HG03342 (cell line): ENCODE results near the gene NOSTRIN.
A peak's percentile ranks its signal among the peaks of the same experiment; 100 is the strongest.
"Not testable (repeated sequence)": the region's sequence is repeated elsewhere in the genome, so short reads cannot be mapped to it uniquely, and the experiment has no call there.

Source experiments
- ATAC-seq: cut with Tn5 transposase; IDR thresholded peaks from one replicate; pipeline ENCODE4 v1.9.1; 2021; ENCODE audit warnings: mild to moderate bottlenecking, moderate library complexity; ENCODE audit not compliant: unreplicated experiment

The NOSTRIN gene

DNA sequence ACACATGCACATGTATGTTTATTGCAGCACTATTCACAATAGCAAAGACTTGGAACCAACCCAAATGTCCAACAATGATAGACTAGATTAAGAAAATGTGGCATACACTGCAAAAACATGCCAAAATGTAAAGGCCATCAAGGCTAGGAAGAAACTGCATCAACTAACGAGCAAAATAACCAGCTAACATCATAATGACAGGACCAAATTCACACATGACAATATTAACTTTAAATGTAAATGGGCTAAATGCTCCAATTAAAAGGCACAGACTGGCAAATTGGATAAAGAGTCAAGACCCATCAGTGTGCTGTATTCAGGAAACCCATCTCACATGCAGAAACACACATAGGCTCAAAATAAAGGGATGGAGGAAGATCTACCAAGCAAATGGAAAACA lies 64.7 kb downstream of the NOSTRIN start:
- ATAC-seq: not testable (repeated sequence)

DNA sequence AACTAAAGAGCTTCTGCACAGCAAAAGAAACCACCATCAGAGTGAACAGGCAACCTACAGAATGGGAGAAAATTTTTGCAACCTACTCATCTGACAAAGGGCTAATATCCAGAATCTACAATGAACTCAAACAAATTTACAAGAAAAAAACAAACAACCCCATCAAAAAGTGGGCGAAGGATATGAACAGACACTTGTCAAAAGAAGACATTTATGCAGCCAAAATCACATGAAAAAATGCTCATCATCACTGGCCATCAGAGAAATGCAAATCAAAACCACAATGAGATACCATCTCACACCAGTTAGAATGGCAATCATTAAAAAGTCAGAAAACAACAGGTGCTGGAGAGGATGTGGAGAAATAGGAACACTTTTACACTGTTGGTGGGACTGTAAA lies 67.9 kb downstream of the NOSTRIN start:
- not testable (repeated sequence) for ATAC-seq

DNA sequence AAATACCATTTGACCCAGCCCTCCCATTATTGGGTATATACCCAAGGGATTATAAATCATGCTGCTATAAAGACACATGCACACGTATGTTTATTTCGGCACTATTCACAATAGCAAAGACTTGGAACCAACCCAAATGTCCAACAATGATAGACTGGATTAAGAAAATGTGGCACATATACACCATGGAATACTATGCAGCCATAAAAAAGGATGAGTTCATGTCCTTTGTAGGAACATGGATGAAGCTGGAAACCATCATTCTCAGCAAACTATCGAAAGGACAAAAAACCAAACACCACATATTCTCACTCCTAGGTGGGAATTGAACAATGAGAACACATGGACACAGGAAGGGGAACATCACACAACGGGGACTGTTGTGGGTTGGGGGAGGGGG lies 68.4 kb downstream of the NOSTRIN start:
- ATAC-seq: not testable (repeated sequence)

DNA sequence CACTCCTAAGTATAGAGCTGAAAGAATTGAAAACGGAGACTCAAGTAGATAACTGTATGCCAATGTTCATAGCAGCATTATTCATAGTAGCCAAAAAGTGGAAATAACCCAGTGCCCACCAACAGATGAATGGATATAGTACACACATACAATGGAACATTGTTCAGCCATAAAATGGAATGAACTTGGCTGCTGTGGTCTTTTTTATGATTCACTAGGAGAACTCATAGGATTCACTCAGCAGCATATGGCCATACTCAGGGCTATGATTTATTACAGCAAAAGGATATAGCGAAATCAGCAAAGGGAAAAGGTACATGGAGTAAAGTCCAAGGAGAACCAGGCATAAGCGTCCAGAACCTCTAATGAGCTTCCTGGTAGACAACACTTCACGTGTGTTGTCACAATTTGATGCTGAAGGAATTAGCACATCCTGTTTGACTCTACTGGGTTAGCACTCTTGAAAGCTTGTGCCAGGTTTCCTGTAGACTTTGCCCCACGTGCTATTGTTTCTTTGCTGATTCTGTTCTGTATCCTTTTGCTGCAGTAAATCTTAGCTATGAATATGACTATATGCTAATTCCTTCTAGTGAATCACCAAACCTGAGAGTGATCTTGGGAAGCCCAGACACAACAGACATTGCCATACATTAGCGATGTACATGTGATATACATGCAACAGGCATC lies 72.1 kb downstream of the NOSTRIN start:
- no peak for ATAC-seq

DNA sequence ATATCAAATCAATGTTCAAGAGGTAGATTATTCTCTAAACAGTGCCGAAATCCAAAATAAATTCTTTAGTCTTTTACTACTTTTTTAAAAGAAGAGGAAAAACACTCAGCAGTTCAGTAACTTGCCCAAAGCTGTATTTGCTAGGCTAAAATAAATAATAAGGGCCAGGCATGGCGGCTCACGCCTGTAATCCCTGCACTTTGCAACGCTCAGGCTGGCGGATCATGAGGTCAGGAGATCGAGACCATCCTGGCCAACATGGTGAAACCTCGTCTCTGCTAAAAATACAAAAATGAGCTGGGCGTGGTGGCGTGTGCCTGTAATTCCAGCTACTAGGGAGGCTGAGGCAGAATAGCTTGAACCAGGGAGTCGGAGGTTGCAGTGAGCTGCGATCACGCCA lies 79.7 kb downstream of the NOSTRIN start:
- ATAC-seq: not testable (repeated sequence)

DNA sequence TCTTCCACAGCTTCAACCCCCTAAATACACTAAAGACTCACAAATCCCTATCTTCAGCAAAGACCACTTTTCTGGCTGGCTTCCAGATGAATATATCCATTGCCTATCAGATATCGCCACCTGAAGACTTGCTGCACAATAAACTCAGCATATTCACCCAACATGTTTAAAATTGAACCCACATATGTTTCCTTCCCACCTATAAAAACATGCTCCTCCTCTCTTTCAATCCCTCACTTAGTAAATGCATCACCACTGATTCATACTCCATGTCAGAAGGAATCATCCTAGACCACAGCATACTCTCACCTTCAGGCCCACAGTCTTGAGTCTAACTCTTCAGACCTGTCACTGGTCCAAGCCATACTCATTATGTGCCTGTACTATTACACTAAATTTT lies 82.5 kb downstream of the NOSTRIN start:
- no peak for ATAC-seq

DNA sequence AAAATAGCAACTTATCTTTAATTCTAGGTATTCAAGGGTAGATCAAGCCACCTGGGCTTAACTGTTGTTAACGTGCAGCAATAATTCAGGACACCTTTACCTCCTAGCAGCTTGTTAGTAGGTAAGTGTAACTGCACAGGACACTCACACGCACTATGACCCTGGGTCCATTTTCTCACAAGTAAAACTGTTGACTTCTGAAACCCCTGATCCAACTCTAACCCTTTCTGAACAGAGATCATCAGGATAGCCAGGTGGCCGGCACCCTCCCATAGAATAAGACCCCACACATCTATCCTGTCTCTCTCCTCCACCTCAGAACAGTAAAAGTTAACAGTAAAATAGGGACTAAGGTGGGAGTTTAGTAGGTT lies 87.2 kb downstream of the NOSTRIN start:
- ATAC-seq: no peak

DNA sequence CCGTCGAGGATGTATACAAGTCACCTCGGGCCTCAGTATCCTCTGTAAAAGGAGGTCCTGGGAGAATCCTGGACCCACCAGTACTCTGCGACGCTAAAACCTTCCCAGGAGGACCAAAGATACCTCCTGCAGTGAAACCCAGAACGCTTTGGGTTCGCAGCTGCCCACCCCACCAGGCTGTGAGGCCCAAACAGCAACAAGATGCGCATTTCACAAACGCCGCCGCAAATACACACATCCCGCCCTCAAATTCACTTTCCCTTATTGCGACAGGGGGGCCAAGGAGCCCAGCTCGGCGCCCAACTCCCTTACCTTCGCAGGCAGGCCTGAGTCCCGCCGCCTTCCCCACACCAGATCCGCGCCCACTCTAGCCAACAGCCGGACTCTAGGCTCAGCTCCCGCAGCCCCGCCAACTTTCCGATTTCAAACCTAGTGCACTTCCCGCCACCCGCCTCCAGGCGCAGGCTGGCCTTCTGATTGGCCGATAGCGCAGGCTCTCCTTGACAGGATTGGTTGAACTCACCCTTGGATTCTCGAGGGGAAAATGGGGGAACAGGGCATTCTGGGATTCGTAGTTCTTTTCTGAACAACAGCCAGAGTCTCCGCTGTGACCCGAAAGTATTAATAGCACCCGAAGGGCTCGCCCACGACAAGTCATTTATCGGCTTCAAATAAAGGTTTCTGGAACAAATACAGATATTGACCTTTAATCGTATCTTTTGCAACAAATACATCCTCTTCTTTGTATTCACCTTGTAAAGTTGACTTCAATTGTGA lies 87.8 kb downstream of the NOSTRIN start, which contains the start of gene SPC25:
SPC25 (minus strand) TSS at position 425 of the 777 bp plus-strand sequence. CDS start 911 bp downstream, outside the sequence.
- ATAC-seq: peak; percentile 100

DNA sequence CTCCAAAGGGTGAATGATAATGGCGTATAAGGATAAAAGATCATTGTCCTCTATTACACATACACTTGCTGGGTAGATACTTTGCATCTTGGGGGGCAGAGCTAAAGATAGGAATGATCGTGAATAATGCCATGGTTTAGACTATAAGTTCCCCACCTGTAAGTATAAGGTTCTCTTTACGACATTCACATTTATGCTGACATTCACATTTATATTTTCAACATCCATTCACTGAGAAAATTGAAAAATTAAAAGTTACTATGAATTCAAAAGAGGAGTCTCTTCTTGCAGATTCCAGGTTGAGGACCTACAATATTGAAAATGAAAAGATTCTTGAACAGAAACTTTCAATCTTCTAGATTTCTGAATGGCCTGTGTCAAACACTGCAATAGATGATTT lies 89.9 kb downstream of the NOSTRIN start:
- ATAC-seq: no peak

DNA sequence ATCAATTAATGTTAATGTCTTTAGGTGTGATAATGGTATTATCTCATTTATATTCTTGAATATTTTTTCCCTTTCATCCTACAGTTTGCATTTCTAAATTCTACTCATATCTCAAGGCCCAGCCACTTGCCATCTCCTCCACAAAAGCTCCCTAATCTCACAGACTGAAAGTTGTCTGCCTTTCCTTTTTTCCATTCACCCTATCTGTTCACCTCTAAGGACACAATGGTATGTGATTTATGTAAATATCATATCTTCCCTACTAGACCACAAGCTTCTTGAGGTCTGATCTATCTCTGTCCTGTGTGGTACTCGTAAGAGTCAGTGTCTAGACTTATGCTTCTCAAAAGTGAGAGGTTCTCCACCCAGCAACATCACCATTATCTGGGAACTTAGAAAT lies 91.7 kb downstream of the NOSTRIN start:
- no peak for ATAC-seq

DNA sequence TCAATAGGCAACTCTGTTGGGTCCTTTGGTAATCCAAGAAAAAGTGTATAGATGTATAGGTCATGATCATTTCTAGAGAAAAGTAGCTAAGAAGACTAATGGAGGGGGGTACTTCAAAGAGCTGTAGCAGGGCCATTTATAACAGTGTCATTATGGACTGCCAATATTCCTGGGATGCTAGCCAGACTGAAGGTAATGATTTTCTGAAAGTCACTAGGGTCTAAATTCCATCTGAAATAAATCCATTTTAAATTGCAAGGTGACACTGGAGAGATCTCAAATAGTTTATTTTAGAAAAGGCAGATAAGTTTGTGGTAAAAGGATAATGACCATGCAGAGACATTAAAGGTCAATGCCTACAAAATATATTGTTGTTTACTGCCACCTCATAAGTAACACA lies 92.3 kb downstream of the NOSTRIN start:
- no peak for ATAC-seq

DNA sequence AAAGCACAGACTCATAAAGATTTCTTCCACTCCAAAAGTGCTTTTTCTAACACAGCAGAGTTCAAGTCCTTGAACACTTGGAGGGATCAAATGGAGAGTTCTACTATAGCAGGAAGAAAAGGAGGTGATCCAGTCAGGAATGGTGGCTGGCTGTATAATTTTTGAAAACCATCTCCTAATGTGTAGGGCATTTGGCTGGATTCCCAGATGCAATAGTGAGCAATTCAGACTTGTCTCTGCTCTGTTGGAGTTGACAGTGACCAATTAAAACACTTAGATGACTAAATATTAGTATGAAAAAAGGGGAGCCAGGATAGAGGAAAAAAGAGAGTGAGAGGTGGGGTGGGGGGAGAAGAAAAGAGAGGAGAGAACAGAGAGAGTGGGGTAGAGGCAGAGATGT lies 93.3 kb downstream of the NOSTRIN start:
- no peak for ATAC-seq

DNA sequence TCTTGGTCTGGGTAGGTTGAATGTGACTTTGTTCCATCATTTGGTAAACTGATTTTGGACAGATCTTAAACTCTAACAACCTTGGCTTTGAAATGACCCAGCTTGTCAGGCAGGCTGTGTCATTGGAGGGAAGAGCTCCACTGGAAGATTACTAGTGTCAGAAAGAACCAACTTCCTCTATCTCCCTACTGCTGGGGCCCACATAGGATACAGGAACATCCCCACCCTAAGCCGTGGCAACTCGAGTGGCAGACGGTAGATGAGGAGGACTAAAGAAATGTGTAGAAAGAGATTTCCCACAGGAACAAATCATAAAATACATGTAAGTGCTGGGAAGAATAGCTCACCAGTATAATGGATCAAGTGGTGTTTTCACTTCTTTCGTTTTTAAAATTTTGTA lies 94.3 kb downstream of the NOSTRIN start:
- no peak for ATAC-seq

DNA sequence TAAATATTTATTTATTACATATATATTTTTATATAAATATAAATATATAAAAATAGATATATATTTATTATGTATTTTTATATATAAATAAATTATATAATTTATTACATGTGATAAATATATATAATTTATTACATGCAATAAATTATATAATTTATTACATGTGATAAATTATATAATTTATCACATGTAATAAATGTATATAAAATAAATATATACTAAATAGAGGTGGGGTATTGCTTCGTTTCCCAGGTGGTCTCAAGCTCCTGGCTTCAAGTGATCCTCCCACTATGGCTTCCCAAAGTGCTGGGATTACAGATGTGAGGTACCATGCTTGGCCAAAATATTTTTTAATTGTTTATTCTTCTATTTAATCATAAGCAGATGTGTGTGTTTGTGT lies 95.0 kb downstream of the NOSTRIN start:
- ATAC-seq: no peak

DNA sequence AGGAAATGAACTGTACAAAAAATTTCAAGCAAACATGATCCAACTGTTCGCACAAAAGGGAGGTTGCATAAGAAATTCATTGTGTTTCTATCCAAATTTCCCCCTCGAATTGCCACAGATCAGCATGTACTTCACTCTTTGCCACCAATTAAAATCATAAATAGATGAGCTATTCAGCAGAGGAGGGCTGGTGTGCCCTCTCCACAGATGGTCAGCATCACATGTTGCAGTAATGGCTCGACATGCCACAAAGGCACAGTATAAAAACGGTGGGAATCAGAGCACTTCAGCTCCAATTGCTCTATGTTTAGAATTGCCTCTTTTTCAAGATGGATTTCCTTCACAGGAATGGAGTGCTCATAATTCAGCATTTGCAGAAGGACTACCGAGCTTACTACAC lies 98.6 kb downstream of the NOSTRIN start, which contains the start of gene G6PC2:
G6PC2 (plus strand) TSS at position 289 of the 400 bp plus-strand sequence; CDS start at position 330, 41 bp downstream.
- no peak for ATAC-seq

DNA sequence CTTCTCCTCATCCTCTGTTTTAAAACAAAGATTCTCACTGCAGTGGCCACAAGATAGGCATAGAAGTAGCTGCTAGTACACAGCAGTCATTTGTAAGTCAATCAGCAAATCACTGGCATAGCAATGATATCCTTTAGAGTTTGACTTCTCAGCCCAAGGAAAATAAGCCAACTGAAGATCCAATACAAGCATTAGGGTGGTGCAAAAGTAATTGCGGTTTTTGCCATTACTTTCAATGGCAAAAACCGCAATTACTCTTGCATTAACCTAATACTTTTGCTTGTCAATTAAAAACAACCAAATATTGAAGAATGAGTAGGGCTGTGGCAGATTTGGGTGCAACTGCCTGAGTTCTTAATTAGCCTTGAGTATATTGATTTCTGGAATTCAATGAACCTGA lies 101.5 kb downstream of the NOSTRIN start:
- no peak for ATAC-seq

DNA sequence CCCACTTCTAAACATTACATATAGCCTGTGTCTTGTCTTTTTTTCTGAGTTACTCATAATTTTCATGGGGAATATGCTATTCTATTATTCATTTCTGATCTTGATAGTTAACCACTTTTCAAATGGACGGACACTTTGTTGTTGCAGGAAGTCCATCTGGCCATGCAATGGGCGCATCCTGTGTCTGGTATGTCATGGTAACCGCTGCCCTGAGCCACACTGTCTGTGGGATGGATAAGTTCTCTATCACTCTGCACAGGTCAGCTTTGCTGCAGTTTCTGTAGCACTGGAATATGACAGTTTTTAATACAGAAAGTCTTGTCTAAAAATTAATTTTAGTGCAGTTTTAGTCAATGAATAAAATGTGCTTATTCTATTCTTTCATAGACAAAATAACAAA lies 101.9 kb downstream of the NOSTRIN start:
- no peak for ATAC-seq

DNA sequence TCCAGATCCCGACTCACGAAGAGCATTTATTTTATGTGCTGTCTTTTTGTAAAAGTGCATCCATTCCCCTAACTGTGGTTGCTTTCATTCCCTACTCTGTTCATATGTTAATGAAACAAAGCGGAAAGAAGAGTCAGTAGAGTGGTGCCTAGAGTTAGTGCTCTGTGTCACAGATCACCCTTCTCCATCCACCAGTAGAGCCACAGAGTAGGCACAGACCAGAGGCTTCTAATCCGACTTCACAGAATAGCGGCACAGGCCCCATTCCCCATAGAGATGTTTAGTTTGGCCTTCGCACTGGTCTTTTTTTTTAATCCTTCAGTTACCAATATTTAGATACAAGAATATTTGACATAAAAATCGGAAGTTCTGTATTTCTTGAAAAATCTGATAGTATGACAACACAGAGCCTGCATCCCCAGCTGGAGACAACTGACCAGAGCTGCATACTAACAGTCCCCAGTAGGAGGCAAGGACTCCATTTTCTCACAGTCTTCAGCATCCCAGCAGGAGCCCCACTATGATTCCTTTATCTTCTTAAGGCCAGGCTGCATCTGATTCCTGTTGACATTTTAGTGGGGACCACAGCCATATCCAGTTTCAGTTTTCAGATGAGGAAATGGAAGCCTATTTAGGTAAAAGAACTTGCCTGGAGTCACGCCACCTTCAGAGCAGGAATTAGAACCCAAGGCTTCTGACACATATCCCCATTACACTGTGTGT lies 105.7 kb downstream of the NOSTRIN start:
- no peak for ATAC-seq

DNA sequence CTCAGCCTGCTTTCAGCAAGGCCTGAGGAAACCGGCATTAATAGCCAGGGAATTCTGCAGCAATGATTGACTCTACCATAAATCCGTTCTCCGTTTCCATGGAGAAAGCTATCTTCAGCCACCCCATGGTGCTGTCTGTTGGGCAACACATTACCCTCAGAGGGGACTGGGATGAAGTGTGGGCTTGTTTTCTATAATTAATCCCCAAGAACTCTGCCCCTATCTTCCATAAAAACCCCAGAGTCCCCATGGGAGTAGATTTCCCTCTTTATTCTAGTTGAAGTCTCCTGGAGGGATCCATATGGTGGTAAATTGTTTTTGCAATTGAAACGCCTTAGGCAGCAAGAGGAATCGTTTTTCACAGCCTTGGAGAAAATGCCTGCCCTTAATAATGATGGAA lies 107.9 kb downstream of the NOSTRIN start:
- no peak for ATAC-seq

DNA sequence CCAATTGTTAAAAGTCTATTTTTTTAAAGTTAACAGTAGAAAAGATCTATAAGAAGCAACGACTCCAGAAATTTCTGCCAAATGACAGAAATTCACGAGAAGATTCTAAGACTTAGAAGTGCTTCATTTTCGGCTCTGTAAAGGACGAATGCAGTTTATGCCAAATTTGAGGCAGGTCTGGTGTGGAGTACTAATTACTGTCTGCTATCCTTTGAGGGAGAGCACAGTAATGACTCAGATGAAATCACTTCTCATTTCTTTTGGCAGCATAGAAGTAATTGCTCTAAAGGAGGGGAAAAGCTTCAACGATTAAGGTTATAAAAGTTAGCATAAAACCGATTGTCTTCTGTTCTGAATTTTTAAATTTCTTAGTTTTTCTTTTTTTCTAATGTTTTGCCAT lies 110.0 kb downstream of the NOSTRIN start:
- no peak for ATAC-seq

DNA sequence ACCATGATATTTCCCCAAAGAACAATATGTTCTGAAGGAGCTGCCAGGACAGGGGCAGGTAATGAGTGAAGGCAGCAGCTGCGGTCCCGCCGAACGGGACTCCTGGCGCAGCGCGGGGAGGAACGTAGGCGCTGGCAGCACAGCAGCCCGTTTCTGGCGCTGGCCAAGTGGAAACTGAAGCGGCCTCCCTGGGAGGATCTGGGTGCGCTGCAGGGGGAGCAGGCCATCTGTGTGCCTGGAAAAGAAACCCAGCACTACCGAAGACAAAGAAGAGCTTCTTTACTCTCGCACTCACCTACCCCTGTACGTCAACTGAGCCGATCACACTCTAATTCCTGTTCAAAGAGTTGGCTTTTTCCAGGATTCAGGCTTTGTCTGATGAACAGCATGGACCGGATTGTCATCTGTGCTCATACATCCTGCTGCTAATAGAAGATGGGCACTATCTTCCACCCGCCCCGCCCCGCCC lies 110.5 kb downstream of the NOSTRIN start:
- ATAC-seq: no peak

DNA sequence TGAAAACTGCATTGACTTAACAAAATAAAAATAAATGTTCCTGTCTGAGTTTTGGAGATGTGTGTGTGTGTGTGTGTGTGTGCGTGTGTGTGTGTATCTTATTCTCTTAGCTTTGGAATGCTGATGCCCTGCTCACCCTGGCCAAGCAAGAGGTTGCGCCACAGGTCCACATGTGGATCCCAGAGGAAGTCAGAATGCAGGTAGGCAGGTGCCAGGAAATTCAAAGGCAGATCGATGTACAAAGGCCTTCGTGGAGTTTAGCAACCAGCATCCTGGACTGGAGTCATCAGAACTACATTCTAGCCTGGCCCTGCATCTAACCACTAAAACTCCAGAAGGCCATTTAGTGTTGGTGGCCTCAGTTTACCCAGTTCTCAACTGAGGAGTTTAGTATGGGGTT lies 111.1 kb downstream of the NOSTRIN start:
- ATAC-seq: no peak
